Activated CD4-positive, alpha-beta T cell treated with anti-CD3 and anti-CD28 coated beads for 48 hours (primary cell): ENCODE results near the gene NACC2.

ENCODE experiments used
- DNase-seq: peaks from one replicate; pipeline ENCODE4 v3.0.0-alpha.2; 2020

Gene NACC2

DNA sequence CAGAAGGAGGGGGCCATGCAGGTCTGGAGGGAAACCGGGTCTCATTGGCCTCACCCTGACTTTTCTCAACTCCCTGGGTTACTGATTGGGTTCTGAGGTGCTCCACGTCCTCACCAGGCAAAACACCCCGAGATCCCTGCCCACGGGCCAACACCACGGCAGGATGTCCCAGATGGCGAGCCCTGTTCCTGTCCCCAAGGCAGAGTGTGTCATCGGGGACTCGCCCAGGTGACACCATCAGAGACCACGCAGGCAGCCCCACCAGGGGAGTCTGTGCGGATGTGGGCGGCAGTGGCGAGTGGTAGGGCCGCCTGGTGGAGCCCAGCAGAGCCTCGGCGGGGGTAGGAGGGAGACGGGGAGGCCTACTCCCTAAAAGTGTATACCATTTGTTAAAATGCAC is 74.9 kb downstream of the NACC2 start:
- DNase-seq, result no peak

DNA sequence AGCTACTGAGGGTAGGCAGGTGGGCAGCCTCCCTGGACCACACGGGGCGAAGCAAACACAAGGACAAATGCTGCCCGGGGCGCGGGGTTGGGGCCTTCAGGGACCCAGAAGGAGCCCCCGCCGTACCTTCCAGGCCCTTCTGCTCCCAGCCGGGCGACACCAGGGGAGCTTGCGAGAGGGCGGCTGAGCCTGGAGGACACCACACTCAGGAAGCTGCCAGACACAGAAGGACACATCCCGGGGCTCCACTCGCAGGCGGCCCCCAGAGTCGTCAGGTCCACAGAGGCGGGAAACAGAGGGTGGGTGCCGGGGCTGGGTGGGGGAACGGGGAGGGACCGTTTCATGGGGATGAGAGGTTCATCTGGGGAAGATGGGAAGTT is 75.4 kb downstream of the NACC2 start:
- DNase-seq, result no peak

DNA sequence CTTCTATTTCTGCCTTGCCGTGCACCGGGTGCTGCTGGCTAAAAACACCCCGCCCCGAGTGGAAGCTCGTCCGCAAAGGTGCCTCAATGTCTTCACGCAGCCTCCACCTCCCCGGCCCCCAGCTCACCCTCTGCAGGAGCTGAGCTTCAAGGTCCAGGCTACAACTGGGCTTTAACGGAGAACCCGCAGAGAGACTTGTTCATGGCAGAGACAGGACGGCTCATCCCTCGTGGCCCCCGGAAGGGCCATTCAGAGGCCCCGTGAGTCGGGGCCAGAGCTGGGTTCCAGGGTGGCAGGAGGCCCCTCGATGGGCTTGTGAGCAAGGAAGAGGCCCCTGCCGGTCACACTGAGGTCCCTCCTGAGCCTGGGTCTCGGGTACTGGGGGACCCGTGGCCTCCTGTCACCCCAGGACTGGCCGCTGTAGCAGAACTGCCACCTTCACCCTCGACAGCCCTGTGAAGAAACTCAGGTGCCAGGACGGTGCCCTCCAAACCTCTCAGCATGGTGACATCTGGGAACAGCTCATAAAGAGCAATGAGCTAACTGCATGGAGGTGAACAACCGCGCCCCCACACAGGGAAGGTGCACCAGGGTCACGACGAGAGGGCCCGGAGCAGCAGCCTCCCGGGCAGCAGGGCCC is 75.9 kb downstream of the NACC2 start:
- no peak for DNase-seq

DNA sequence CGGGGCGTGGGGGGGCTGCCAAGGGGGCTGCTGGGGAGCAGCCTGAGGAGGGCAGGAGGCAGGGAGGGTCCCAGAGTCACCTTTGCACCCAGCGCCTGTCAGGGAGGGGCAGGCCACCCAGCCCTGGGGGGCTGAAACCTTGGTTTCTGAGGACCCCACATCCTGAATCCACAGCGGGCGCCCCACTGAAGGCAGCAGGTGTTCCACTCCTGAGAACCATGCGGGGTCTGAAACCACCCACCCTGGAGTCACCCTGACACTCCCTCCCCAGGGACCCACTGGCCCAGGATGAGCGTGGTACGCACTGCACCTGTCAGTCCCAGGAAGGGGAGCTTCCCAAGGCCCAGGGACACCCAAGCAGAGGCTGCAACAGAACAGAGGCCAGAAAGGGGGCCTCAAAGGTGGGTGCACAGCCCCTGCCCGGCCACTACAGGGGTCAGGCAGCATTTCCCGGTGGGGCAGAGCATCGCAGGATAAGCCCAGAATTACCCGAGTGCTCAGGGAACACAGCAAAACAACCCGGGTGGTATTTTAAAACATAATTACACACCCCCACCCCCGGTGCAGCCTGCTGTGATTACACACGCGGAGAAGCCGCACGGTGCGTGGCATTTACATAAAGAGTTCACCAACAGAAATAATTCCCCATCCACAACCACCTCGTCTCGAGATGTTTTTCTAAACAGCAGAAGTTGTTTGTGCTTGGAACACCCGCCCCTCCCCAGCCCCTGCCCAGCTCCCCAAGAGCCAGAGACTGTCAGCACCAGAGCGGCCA is 76.6 kb downstream of the NACC2 start:
- DNase-seq, result no peak

DNA sequence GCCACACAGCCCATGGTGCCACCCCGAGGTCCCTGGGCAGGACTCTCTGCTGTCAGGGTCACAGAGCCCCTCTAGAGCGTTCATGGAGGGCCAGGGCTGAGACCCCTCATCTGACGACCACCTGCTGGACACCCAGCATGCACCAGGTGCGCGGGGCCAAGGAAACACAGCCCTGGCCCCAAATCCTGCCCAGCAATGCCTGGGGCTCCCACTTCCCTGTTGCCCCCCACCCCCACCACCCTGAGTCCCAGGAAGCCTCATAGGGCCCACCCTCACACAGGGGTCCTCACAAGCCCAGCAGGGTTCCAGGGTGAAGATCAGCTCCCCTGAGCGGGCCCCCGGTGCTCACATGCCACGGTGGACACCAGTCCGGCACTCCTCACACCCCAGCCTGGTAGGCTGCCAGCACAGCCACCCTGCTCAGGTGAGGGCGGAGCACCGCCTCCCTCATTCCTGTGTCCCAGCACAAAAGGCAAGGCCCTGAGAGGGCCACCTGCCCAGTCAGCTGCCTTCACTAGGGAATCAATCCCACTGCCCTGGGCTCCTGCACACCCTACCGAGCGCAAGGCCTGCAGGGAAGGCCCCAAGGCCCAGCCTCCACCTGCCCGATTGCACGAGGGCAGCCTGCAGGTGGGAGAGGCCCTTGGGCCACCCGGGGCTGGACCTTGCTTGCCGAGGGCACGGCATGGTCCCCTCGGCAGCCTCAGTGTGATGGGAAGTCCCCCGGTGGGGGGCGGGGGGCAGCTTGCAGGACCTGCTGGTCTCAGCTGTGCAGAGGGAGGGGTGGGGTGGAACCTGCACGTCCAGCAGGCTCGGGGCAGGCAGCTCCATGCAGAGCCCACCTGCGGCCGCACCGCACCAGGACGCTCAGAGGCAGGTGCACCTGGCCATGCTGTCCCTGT is 77.5 kb downstream of the NACC2 start:
- DNase-seq, result no peak

DNA sequence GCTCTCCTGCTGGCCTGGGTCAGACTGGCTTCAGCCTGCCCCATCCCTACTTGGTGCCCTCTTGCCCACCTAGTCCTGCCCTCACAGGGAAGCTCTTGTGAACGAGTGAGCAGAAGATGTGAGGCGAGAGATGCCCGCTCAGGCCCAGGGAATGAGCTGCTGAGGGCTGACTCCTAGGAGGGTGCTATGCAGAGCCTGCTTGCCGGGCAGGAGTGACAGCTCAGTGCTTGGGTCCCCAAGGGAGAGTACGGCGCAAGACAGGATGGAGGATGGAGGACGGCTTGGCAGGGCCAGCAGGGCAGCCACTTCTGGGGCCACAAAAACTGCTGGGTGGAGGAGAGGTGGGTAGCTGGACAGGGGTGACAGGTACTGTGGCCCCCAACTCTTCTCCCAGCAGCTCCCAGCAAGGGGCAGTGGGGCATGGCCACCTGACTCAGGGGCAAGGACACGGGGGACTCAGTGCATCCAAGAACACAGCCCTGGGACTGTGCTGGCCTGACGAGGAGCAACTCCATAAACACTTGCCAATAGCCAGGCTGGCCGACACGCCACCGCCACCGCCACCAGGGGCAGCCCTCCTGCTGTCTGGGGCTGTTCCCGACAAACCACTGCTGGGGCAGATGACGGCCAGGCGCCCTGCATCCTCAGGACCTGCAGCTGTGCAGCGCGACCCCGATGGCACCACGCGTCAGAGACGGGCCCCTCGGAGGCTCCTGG is 78.4 kb downstream of the NACC2 start:
- no peak for DNase-seq

DNA sequence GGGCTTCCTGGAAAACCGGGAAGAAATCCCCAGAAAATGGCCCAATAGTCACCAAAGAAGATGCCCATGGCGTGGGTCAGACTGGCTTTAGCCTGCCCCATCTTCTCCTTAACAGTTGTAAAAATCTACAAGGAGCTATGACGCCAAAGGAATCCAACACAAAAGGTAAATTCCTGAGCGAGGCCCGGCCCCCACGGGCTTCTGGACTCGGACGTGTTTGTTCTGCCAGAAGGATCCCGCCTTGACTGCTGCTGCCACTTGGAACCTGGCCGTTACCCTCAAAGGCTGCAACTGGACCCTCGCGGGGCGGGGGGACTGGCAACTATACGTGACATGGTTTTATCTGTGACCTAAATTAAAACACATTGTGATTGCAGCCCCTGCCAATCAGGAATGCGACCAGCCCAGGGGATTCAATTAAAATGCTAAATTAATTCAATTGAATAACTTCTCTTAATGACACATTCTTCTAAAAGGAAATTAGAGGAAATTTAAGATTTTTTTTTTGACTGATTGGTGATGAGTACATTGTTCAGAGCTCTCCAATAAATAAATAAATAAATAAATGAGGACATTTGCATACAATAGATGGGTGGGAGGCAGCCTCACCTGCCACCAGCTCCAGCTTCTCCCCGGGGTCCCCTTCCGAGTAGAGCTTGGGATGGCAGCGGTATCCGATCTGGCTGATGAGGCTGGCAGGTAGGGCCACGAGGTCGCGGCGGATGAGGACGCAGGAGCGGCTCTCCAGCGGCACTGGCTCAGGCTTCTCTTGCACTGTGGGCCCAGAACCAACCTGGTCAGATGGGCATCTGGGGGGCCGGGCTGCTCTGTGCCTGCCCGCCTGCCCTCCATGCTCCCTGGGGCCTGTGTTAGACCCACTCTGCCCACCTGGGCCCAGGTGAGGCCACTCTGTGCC is 79.2 kb downstream of the NACC2 start:
- DNase-seq, result no peak

DNA sequence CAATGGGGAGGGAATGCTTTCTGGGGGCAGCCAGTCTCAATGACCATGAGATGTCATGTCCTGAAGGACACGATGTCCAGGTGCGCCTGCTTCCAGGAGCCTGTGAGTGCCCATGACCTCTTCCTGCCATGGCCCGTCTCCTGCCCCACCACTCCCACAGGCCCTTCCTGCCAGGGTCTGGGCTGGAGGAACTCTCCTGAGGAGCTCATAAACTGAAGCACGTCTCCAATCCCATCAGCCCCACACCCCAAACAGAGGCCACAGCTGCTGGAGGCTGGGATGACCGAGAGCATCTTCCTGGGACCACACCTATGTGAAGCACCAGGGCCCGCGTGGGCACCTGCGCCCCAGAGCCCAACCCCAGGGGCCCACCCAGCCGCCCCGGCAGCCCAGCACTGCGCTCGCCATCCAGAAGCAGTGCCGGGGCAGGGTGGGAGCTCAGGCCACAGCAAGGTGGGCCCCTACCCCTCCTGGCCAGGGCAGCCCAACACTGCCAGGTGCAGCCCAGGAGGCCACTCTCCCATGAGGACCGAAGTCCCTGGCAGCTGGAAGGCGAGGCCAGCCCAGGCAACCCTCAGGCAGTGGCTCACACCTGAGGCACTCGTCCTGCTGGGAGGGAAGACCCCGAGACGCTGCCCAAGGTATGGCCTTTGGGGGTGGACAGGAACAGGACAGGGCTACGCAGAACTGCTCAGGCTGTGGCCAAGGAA is 80.0 kb downstream of the NACC2 start:
- DNase-seq, result no peak

DNA sequence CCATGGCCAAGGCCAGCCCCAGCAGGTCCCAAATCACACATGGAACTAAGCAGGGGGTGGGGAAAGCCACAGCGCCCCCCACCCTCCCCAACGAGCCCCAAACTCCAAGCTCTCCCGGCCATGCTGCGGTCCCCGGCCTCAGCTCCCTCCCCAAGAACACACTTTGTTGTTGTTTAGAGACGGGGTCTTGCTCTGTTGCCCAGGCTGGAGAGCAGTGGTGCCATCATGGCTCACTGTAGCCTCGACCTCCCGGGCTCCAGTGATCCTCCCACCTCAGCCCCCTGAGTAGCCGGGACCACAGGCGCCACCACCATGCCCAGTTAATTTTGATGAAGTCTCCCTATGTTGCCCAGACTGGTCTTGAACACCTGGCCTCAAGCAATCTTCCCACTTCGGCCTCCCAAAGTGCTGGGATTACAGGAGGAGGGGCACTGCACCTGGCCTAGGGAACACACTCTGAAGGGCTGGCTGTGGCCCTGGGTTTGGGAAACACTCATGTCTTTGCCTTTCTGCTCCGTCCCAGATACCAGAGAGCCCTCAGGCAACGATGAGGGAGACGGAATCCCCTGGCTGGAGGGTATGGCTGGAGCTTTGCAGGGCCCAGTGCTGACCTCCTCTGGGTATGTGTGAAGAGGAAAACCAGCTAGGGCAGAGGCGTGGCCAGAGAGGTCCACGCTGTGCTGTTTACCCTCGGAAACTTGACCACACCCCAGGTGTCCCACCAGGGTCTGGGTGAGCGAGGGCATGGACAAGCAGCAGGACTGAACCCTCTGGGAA is 80.8 kb downstream of the NACC2 start:
- no peak for DNase-seq

DNA sequence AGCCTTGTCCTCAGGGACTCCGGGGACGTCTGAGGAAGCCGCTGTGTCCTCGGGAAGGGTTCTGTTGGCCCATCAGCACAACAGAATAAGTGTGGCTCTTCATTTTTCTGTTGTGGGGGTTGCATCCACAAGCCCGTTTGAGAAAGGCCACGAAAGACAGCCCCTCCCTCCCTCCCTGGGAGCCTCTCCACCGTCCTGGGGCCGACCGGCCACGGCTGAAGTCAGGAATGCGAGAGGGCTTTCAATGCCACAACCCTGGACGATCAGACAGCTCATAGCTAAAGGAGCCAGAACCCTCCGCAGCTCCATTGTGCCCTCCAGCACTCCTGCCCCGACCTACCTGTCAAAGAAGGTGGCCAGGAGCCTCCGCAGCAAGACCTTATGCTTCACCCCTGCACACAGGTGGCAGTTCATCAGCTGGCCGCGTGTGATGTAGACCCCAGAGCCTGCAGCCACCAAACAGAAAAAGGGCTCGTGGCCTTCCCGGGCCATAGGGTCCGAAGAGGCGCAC is 81.5 kb downstream of the NACC2 start:
- no peak for DNase-seq

DNA sequence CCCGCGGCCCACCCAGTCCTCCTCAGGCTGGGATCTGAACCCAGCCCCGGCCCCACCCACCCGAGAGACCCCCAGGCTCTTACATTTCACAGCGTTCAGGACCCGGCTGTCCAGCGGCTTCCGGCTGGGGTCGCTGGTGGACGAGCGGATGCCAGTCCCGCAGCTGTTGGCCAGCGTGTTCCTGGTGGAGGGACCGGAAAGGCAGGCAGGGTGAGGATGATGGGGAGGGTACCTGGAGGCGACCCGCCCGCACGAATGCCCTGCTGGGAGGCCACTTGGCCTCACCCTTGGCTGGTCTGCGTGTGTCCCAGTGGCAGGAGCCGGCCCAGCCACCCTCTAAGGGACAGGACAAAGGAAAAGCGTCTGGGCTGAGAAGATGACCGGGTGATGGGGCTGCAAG is 82.0 kb downstream of the NACC2 start:
- DNase-seq, result no peak

DNA sequence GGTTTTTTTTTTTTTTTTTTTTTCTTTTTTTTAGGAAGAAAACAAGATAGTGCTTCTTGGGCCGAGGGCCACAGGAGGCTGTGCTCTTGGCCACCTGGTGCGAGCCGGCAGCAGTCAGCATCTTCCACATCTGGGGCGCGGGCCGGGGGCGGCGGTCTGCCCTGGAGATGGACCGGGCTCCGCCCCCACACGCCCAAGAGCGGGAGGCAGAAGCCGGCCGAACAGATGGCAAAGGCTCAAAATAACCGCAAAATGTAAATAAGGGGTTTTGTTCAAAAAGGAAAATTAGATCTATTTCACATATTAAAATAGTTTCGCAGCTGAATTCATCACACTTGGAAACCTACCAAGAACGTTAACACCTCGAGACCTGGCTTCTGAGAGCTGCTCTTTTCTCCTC is 82.4 kb downstream of the NACC2 start:
- no peak for DNase-seq

DNA sequence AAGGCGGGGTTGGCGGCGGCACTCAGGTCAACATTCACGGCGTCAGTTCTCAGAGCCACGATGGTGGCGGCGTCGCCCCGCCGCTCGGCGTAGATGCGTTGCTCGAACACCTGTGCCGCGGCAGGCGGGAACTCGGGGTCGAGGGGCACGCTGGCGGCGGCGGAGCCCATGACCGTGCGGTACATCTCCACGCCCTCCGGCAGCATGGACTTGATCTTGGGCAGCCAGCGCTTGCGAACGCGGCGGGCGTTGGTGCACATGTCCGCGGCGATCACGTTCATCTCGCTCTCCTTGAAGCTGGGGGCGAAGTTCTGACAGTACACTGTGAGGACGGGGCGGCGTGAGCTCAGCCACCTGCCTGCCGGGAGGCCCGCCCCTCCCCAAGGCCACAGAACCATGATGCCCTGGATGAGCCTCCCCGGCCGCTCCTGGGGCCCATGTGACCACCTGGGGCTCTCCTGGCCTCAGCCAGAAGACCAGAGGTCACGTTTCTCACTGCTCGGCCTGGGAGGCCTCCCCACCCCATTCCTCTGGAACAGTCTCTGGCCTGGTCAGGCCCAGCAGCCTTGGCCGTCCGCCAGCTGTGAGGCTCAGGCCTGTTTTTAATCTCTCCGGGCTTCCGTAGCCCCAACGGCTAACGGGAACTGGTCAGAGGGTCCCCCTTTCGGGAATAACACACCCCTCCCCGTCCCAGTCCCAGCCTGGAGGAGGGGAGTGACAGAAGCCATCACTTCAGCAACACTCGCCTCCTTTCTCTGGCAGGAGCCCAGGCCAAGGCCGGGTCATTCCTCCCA is 83.2 kb downstream of the NACC2 start:
- DNase-seq, result no peak

DNA sequence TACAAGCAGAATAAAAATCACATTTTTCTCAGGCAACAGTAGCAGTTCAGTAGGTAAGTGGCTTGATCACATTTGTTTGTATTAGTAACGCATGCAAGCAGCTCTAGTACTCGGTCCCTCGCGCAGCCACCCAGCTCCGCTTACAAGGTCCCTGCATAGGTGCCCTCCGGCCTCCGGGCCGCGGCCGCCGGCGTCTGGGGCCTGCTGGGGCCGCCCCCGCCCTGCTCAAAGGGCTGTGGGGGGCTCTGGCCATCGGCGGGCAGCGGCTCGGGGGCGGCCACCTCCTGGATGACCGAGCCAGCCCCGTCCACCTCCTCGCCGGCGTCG is 83.8 kb downstream of the NACC2 start:
- no peak for DNase-seq

DNA sequence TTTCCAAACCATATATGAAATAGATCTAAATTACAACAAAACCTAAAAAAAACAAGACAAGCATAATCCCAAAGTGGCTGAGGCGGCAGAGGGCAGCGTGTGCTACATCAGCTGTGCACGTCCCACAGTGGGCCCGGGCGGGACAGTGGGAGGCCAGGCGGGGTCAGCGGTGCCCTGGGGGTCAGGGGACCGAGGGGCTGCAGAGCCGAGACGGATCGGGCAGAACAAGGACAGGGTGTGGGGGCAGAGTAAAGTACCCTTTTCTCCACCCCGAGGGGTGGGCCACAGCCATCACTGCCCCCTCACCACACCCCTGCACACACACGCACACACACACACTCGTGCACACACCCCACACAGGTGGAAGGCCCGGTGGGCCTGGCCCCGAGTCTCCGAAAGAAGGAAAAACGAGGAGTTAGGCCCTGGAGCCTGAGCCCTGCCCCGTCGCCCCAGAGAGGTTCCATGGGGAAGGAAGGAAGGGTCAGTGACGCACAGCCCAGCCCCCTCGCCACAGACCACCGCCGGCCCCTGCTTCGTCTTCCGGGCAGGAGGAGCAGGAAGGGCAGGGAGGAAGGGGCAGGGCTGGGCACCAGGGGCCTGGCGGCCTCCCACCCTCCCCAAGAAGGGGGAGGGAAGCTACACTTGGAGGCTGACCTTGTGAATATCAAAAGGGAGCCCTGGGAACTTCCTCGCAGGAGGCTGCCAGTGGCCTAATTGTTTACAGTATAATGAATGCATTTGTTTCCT is 84.3 kb downstream of the NACC2 start:
- no peak for DNase-seq

DNA sequence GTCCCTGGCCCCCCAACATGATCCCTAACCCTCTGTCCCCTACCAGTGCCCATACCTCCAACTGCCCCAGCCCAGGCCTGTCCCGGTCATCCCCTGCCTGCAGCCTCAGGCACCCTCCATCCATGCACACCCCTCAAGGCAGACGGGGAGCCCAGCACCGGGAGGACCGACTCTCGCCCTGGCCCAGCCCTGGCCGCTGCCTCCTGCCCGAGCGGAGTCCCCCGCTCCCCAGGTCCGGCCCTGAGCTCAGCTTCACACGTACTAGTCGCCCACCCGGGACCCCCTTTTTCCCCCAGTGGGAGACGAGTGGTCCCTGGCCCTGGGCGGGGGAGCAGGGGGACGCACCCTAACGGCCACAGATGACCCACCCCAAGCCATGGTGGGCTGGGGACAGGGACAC is 84.9 kb downstream of the NACC2 start:
- DNase-seq, result no peak

DNA sequence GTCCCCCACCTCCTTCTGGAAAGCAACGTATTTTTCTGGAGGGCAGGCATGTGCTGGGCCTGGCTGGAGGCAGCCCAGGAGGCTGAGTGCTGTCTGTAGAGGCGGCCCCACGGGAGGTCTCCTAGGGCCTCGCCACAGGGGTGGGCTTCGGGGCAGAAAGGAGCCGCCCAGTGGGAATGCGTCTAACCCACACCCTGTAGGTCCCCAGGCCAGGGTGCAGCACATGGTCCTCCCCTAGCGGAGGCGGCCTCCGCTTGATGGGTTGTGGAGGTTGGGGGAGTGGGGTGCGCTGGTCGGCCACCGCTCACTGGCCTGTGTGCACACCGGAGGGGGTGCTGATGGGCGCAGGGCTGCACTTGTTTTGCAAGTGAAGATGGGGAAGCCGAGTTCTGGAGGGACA is 85.6 kb downstream of the NACC2 start:
- no peak for DNase-seq

DNA sequence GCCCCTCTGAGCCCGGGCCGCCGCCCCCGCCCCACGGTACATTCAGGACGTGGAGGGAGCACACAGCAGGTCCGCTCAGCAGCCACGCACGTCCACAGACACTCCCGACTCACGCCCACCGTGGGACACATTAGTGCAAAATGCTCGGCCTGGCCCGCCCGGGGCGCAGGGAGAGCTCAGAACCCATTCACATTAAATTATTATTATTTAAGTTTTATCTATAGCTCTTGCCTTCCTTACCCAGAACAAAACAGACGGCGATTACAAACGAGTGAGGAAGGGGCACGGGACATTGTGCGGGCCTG is 86.4 kb downstream of the NACC2 start:
- no peak for DNase-seq
